ENCODE measurements around the gene PTPRN2.

The PTPRN2 gene

DNA sequence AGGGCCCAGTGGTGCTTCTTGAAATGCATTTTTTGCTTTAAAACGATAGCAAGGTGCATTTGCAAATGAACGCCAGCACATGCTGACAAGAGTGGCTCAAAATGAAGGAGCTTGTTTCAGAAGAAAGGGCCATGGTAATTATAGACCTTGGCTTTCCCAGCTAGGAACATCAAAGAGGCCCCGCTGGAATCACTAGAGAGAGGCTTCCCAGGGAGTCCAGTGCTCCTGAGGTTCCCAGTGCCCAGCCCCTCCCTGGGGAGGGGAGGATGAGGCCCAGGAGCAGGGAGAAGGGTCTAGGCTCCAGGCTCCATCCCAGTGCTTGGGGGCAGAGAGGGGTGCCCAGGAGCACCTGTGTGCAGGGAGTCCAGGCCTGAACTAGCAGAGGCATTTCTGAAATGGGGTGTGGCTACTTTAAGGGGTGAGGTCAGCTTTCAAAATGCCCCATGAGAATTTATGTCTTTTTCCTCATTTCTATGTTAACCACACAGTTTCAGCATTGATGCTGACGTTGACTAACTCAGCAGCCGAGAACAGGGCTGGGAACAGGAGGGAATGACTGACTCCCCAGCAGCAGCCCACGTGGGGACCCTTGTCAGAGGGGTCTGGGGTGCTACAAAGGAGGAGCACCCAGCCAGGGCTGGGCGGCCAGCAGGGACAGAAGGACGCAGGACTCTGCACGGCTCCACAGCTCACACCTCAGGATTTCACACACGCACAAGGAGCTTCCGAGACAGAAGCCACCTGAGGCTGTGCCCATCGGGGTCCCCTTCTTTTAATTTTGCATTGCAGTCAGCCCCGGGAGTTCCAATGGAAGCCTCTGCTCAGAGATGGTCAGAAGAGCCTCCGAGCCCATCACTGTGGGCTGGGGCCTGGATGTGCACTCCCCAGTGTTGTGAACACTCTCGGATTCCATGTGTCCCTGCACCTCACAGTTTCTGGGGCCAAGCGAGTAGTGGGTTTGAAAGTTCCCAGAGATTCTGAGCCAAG lies 570.2 kb downstream of the PTPRN2 start:
- no peak overlapping the region for H3K27ac Mint-ChIP-seq
- H3K4me1 Mint-ChIP-seq = no peaks in the 10 kb centered on the region

DNA sequence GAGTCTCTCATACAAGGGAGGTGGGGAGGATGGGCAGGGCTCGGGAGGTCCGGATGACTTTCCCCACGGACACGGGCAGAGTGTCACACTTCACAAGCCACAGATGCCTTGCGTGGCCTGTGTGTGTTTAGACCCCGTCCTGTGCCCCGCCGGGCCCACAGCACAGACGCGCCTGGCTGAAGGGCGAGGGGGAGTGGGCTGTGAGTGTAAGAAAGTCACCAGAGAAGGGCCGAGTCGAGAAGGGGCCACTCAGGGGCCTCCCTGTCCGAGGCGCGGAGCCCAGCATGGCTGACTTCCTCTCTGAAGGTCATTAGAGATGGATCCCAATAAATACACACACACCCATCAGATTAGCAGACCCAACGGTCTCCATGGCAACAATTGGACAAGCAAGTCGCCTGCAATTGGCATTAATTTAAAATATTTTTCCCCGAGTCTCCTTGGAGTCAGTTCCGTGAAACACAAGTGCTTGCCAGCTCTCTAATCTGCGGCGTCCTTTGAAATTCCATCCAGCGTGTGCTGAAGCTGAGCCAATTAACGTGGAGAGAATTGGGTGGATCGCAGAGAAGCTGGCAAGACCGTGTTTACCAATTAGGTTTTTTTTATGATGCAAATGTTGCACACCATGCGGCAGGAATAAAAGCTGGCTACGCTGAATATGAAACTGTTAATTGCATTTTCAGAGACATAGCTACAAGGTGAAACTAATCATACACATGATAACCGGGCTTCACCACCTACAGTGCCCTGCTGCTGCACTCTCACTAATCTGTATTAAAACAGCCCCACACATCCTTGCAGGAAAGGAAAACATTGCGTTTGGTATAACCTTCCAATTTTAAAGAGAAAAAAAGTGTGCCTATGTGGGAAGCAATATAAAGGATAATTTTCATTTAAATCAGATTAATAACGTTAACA lies 571.2 kb downstream of the PTPRN2 start:
- Mint-ChIP-seq H3K36me3 (no peaks in the 10 kb centered on the region), H3K4me3 (no peak overlapping the region), H3K27ac (no peak overlapping the region), H3K9me3 (no peaks in the 10 kb centered on the region), H3K4me1 (no peaks in the 10 kb centered on the region), H3K27me3 (no peaks in the 10 kb centered on the region)

More for the DNA sequence above, 570.2 kb downstream of the PTPRN2 start:
- Mint-ChIP-seq H3K27me3 (no peaks in the 10 kb centered on the region), H3K36me3 (no peaks in the 10 kb centered on the region), H3K9me3 (no peaks in the 10 kb centered on the region), H3K4me3 (no peak overlapping the region)

- Mint-ChIP-seq H3K27ac (no peak overlapping the region), H3K27me3 (no peaks in the 10 kb centered on the region), H3K4me3 (no peak overlapping the region), H3K4me1 (peaks cover 7% of the 10 kb centered on the region), H3K36me3 (no peaks in the 10 kb centered on the region), H3K9me3 (no peaks in the 10 kb centered on the region)
Measured at GRCh38 chr7:158015403-158016179, 572.0 kb downstream of the PTPRN2 start.

DNA sequence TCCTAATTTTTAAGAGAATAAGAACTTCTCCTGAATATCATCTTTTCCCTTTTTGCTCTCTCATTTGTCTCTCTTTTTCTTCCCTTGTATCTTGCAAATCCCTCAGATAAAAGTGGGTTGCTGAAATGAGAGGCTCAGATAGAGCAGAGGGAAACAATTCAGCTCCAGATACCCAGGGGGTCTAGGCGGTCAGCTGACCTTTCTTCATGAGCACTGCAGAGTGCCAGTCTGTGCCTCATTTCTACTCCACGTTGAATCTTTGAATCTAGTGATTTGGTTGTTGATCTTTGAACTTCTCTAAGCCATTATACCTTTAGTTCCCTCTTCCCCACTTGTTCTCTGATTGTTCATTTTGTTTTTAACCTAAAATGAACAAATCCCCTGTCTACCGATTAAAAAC lies 572.6 kb downstream of the PTPRN2 start:
- Mint-ChIP-seq H3K9me3 (no peaks in the 10 kb centered on the region), H3K4me1 (peaks cover 7% of the 10 kb centered on the region), H3K27ac (no peak overlapping the region), H3K4me3 (no peak overlapping the region), H3K27me3 (no peaks in the 10 kb centered on the region), H3K36me3 (no peaks in the 10 kb centered on the region)

- Mint-ChIP-seq H3K4me3 (no peak overlapping the region), H3K27ac (no peak overlapping the region), H3K27me3 (no peaks in the 10 kb centered on the region), H3K36me3 (no peaks in the 10 kb centered on the region), H3K9me3 (no peaks in the 10 kb centered on the region), H3K4me1 (peaks cover 7% of the 10 kb centered on the region)
Measured at GRCh38 chr7:158013085-158013668, 574.4 kb downstream of the PTPRN2 start.

DNA sequence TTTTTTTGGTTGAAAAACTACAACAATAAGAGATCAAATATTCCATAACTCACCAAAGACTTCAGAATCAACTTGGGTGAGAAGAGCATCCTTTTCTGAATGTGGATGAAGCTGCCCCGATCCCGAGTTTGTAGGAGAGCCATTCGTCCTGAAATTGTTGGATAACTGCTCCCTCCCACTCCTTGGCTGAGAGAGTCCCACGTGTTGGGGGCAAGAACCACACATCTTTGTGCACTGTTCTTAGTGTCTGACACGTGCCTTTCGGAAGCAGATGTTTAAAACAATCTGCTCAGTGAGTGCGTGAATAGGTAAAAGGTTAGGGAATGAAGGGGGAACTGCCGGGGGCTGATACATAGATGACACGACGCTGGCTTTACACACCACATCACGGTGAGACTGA lies 575.7 kb downstream of the PTPRN2 start:
- peaks cover 7% of the 10 kb centered on the region for H3K4me1 Mint-ChIP-seq
- H3K4me3 Mint-ChIP-seq = no peak overlapping the region
- H3K9me3 Mint-ChIP-seq = no peaks in the 10 kb centered on the region
- no peak overlapping the region for H3K27ac Mint-ChIP-seq
- H3K27me3 Mint-ChIP-seq = no peaks in the 10 kb centered on the region
- H3K36me3 Mint-ChIP-seq = no peaks in the 10 kb centered on the region

DNA sequence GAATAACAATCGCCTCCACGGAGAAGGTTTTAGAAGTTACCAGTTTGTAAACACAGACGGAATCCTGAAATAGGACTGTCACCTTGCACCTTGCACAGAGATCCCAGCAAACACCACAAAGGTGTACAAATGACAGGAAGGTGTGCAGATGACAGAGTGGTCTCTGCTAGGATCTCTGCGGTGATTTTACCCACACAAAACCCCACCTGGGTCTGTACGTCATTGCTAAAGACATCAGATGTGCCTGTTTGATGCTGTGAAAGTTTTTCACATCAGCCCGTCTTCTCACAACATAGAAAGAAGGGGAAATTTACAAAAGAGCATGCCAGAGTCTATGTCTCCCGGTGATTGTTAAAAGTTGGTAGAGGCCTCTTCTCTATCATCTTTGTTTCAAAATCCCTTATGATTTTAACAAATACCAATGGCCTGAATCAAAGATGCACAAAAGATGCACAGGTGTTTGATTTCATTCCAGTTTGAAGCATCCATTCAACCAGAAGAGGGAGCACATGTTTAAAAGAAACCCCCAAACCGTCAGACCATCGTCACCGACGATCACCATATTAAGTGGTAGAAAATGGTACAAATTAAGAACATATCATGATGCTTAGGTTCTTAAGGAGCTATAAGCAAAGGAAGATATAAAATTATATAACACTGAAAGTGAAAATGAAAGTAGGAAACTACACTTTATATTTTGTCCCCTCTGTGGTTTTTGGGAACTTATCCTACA lies 576.5 kb downstream of the PTPRN2 start:
- Mint-ChIP-seq H3K4me1 (peaks cover 7% of the 10 kb centered on the region), H3K27ac (no peak overlapping the region), H3K27me3 (no peaks in the 10 kb centered on the region), H3K9me3 (no peaks in the 10 kb centered on the region), H3K4me3 (no peak overlapping the region), H3K36me3 (no peaks in the 10 kb centered on the region)

GRCh38 chr7:158009886-158010285 lies 577.7 kb downstream of the PTPRN2 start:
- Mint-ChIP-seq H3K36me3 (no peaks in the 10 kb centered on the region), H3K4me1 (peaks cover 7% of the 10 kb centered on the region), H3K9me3 (no peaks in the 10 kb centered on the region), H3K27me3 (no peaks in the 10 kb centered on the region), H3K27ac (no peak overlapping the region), H3K4me3 (no peak overlapping the region)

DNA sequence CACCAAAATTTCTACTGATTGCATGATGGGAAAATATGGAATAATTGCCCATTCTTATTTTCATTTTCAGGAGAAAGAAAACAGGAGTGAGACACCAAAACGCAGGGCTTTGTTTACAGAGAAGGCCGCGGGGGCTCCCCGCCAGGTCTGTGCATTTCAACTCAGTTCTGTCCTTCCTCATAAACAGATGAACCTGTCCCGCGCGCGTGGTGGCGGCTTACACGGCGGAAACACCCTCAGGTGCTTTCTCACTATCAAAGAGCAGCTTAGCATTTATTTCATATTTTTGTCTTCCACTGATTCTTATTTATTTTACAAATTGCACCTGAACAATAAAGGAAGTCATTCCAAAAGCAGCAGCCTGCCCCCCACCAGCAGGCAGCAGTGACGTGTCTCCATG lies 579.4 kb downstream of the PTPRN2 start:
- Mint-ChIP-seq H3K27ac (no peak overlapping the region), H3K27me3 (no peaks in the 10 kb centered on the region), H3K9me3 (no peaks in the 10 kb centered on the region), H3K4me3 (no peak overlapping the region), H3K4me1 (peaks cover 7% of the 10 kb centered on the region), H3K36me3 (no peaks in the 10 kb centered on the region)

DNA sequence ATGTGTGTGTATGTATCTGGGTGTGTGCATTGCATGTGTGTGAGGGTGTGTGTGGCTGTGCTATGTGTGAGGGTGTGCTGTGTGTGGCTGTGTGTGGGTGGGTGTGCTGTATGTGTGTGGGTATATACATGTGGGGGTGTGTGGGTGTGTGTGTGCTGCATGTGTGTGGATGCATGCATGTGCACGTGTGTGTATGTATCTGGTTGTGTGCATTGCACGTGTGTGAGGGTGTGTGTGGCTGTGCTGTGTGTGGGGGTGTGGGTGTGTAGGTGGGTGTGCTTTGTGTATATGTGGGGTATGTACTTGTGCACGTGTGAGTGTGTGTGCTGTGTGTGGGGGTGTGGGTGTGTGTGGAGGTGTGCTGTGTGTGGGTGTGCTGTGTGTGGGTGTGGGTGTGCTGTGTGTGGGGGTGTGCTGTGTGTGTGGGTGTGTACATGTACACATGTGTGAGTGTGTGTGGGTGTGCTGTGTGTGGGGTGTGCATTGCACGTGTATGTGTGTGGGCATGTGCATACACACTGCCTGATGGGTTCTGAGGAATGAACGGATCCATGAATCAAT lies 579.8 kb downstream of the PTPRN2 start:
- H3K4me3 Mint-ChIP-seq = no peak overlapping the region
- H3K4me1 Mint-ChIP-seq = peaks cover 7% of the 10 kb centered on the region
- H3K36me3 Mint-ChIP-seq = no peaks in the 10 kb centered on the region
- no peak overlapping the region for H3K27ac Mint-ChIP-seq
- no peaks in the 10 kb centered on the region for H3K9me3 Mint-ChIP-seq
- H3K27me3 Mint-ChIP-seq = no peaks in the 10 kb centered on the region

GRCh38 chr7:158006841-158007696 lies 580.6 kb downstream of the PTPRN2 start:
- no peak overlapping the region for H3K27ac Mint-ChIP-seq
- no peaks in the 10 kb centered on the region for H3K36me3 Mint-ChIP-seq
- no peaks in the 10 kb centered on the region for H3K27me3 Mint-ChIP-seq
- no peak overlapping the region for H3K4me3 Mint-ChIP-seq
- peaks cover 7% of the 10 kb centered on the region for H3K4me1 Mint-ChIP-seq
- no peaks in the 10 kb centered on the region for H3K9me3 Mint-ChIP-seq

DNA sequence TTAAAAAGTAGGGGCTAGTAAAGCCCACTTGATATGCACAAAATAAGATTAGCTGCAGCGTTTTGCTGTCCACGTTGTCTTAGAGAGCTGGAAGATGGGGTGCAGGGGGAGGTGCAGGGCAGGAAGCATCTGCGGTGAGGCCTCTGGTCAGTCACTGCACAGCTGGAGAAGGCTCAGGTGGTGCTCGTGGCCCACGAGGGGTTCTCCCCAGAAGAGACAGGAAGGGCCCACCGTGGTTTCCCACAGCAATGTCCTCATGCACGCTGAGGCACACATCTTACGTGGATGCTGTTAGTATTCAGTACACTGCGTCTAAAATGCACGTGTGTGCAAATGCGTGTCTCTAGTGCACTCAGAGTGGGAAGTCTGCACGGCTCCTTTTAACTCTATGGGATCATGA lies 582.1 kb downstream of the PTPRN2 start:
- no peaks in the 10 kb centered on the region for H3K4me1 Mint-ChIP-seq
- no peaks in the 10 kb centered on the region for H3K9me3 Mint-ChIP-seq
- no peaks in the 10 kb centered on the region for H3K36me3 Mint-ChIP-seq
- no peak overlapping the region for H3K27ac Mint-ChIP-seq
- H3K4me3 Mint-ChIP-seq = no peak overlapping the region
- no peaks in the 10 kb centered on the region for H3K27me3 Mint-ChIP-seq

- H3K9me3 Mint-ChIP-seq = no peaks in the 10 kb centered on the region
- H3K27me3 Mint-ChIP-seq = no peaks in the 10 kb centered on the region
- H3K4me1 Mint-ChIP-seq = no peaks in the 10 kb centered on the region
- no peaks in the 10 kb centered on the region for H3K36me3 Mint-ChIP-seq
- no peak overlapping the region for H3K4me3 Mint-ChIP-seq
- no peak overlapping the region for H3K27ac Mint-ChIP-seq
Measured at GRCh38 chr7:158004123-158004490, 583.5 kb downstream of the PTPRN2 start.
